IPS-18c (cell line): ENCODE measurements around the gene ACOXL.
"Not testable (repeated sequence)": the region's sequence is repeated elsewhere in the genome, so short reads cannot be mapped to it uniquely, and the experiment has no call there.

Source experiments
- H3K4me3 ChIP-seq: 2 replicates; pipeline ENCODE4 v1.7.0; 2013; ENCODE audit warnings: low read depth, mild to moderate bottlenecking, low read length, moderate library complexity; ENCODE audit not compliant: insufficient read depth
- H3K9me3 ChIP-seq: one replicate; pipeline ENCODE4 v1.6.1; 2013; ENCODE audit warnings: mild to moderate bottlenecking, low read length, moderate library complexity; ENCODE audit not compliant: control insufficient read depth, insufficient read depth

The ACOXL gene

DNA sequence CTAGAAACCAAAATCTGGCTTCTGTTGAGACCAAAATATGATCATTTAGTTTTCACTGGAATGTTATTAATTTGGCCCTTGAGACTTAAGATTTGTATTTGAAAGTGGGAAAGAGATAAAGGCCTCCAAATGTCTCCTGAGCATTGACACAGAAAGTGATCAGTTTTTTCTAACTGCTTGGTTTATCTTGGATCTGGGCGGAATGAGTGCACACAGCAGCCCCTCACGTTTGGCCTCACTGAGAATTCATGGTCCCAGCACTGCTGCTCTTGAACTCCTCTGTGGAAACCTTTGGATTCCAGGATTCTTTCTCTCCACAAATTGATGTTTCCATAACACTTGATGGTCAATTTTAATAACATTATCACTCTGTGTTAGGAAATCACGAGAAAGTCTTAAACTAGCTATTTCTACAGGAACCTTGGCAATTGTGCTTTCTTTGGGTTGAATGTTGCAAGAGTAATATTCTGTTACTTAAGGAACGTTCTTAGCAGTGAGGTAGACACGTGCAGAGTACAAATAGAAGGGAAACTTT is 208.1 kb downstream of the ACOXL start:
- Histone ChIP-seq H3K9me3 (no peaks in the 10 kb centered on the region), H3K4me3 (no peak overlapping the region)

DNA sequence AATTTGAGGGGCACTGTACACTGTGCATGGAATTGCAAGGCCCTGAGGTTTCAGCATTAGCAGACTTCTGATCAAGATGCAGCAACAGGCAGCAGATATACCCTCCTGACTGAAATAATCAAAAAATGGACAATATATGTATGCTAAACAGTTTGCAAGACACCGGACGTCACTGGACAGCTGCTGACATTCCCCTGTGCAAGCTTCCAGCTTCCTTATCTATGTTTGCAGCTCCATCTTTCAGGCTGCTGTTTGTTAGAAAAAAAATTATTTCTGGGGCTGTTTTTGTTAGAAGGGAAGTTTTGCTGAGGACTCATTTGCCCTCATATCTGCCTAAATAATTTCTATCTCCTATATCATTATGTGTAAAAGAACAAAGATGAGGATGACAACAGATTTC is 208.9 kb downstream of the ACOXL start:
- Histone ChIP-seq H3K4me3 (no peak overlapping the region), H3K9me3 (no peaks in the 10 kb centered on the region)

DNA sequence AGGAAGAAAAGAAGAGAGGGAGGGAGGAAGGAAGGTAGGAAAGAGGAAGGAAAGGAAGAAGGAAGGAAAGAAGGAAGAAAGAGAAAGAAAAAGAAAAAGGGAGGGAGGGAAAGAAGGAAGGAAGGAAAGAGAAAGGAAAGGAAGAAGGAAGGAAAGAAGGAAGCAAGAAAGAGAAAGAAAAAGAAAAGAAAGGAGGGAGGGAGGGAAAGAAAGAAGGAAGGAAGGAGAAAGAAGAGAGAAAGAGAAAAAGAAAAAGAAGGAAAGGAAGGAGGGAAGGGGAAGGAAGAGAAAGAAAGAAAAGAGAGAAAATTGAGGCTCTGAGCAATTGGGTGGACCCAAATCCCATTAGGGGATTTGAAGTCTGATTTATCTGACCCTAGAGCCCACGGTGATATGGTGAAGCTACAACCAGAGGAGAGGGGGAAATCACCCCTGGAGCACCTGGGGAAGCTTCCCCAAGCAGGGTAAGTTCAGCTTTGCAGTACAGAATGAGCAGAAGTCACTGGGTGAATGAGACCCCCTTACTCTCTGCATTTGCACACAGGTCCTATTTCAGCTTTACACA is 210.8 kb downstream of the ACOXL start:
- no peak overlapping the region for H3K4me3 ChIP-seq
- no peaks in the 10 kb centered on the region for H3K9me3 ChIP-seq

DNA sequence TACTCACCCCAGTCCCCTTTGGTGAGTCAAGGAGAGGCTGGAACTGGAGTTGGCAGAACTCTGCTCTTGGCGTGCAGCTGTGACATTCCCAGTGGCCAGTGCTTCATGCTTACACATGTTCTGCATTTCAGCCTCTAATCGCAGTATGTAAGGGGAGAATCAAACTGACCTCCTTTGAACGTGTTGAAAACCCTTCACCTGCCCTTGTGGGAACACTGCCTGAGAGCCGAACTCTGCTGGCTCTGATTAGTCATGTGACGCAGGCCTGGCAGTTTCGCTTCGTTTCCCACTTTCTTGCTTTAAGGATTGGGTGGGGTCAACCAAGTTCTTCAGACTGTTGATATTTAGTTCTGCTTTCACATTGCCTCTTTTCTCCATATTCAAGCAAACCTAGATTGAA is 214.5 kb downstream of the ACOXL start:
- H3K9me3 ChIP-seq, result no peaks in the 10 kb centered on the region
- no peak overlapping the region for H3K4me3 ChIP-seq

DNA sequence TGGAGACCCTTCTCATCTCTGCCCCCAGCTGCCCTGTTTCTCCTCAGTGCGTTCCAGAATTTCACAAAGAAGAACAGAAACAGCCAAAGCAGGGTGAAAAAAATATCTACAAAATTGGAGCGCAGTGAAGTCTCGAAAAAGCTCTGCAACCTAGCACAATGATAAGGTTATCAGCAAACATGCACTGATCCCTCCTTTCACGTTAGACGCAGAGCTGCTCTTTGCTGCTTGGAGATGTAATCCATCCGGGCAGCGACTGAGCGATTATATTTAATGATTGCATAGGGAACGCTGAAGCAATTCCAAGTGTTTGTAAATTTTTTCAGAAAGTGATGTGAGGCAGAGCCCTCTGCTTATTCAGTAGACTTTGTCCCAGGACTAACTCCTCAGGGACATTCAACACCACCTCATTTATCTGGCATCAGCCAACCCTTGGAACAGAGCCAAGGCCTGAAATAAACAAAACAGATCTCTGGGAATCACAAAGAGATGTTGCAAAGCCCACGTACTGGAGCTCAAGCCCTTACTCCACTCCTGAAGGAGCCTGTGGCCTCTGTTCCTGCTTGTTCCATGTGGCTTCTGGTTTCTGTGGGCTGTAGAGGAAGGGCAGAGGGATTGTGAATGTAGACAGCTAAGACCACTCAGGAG is 215.8 kb downstream of the ACOXL start:
- no peak overlapping the region for H3K4me3 ChIP-seq

DNA sequence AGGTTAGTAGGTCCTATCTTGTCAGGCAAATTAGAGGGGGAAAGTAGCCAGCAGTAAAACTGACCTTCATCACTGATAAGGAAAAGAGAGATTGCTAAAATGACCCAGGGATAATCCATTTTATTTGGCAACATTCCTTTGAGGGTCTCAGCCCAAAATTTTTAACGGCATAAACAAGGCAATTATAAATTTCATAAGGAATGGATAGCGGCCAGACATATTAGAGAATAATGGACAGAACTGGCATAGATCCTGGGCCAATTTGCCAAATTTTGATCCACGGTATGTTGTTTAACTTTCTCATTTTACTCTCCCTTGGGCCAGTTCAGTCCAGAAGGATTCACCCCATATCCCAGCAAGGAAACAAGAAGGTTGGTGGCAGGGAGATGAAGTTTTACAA is 217.9 kb downstream of the ACOXL start:
- Histone ChIP-seq H3K9me3 (no peaks in the 10 kb centered on the region), H3K4me3 (no peak overlapping the region)

More for the DNA sequence above, 215.8 kb downstream of the ACOXL start:
- no peaks in the 10 kb centered on the region for H3K9me3 ChIP-seq

DNA sequence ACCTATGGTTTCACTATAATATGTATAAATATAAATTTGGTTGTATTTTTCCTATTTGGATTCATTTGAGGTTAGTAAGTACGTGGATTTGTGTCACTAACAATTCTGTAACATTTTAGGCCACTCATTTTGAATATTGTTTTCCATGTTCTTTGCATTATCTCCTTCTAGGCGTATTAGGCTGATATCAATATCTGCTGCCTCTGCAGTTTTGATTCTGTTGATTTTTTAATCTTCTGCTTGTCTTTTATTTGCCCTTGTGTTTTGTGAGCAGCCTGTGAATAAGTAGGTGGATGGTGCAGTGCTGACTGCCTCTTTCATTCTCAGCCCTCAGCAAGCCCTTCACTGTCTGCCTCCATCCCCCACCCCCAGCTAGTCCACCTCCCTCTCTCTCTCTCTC is 222.7 kb downstream of the ACOXL start:
- Histone ChIP-seq H3K9me3 (no peaks in the 10 kb centered on the region), H3K4me3 (no peak overlapping the region)

DNA sequence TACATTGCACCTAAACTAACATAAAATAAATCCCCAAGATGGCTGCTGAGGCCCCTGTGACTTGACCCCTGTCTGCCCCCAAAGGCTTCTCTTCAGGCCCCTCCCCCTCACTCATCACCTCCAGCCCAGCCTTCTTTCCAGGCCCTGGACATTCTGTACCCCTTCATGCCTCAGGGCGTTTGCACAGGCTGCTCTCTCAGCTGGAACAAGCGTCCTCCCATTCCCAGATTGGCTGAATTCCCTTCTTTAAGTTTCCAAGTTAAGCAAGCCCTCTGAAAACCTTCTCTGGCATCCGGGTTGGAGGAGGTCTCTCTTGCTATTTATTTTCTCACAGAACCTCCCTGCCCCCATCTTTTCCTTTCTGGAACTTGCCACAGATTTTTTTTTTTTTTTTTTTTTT is 223.2 kb downstream of the ACOXL start:
- no peak overlapping the region for H3K4me3 ChIP-seq

DNA sequence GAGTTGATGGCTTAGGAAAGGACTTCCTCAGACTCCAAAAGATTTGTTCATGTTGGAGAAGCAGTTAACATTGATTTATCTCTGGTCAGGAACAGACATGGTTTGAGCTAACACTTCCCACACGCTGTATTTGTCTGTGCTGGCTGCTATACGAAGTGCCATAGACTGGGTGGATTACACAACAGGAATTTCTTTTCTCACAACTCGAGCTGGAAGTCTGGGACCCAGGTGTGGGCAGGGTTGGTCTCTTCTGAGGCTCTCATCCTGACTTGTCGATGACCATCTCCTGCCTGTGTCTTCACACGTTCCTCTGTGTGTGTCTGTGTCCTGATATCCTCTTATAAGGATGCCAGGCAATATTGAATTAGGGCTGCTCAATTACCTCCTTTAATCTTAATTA is 224.9 kb downstream of the ACOXL start:
- H3K9me3 ChIP-seq, result no peaks in the 10 kb centered on the region
- no peak overlapping the region for H3K4me3 ChIP-seq

More for the DNA sequence above, 223.2 kb downstream of the ACOXL start:
- H3K9me3 ChIP-seq, result no peaks in the 10 kb centered on the region

DNA sequence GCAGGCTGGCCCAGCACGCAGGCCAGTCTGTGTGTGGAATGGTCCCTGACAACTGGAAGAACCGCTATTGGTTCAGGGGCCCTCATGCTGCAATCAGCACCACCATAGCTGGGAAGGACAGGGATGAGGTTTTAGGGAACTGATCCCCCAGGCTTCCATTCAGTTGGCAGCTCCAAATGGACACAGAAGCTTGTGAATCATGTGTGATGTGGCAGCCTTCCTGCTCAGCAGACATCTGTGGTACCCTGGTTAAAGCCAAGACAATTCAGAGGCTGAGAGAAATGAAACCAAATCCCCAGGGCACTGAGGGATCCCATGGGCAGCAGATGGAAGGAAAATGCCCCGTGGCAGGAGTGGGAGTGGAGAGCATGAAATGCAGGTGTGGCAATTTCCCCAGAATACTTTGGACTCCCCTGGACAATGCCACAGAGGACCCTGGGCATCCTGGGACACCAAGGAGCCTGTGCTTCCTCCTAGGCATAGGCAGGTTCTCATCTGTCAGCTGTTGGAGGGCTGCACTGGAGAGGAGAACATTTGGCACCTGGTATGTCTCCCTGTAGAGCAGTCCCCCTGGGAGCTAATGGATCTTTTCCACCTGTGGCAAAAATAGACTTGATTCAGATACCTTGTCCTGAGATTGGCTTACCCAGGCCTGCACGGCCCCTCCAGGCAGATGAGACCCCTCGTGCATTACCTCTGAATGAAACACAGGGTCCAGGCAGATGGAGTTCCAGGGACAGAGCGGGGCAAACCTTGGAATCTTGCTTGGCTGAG is 226.2 kb downstream of the ACOXL start:
- Histone ChIP-seq H3K4me3 (no peak overlapping the region), H3K9me3 (no peaks in the 10 kb centered on the region)

DNA sequence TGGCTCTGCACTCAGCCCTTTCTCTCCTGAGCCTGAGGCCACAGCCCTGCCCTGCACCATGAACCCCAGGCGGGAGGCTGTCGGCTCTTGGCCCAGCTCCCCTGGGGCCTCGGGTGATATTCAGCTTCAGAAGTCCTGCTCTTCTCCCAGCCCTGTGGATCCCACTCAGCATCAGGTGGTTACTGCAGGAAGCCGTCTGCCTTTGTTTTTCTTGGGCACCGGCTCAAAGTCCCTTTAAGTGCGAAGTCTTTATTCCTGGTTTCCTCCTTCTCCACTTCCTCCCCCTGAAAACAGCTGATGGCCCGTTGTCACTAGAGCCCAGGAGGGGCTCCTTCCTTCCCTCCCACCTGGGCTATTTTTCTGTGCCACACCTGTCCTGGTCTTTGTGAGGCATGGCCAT is 226.8 kb downstream of the ACOXL start:
- Histone ChIP-seq H3K4me3 (no peak overlapping the region), H3K9me3 (no peaks in the 10 kb centered on the region)

DNA sequence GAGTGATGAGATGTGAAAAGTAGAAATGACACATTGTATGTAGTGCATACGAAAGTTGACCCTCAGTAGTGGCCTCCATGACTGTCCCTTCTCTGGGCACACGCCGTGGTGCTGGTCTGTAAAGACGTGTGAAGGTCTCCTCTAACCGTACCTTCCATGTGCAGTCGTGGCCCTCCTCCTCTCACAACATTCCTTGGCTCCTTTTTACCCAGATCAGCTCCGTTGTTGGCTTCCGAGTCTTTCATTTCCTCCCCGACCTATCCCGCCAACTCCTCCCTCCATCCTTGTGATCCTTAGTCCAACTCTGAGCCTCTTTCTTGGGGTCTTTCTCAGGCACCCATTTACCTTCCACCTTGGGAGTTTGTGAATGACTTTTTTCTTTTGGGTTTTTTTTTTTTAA is 227.9 kb downstream of the ACOXL start:
- H3K9me3 ChIP-seq, result no peaks in the 10 kb centered on the region

DNA sequence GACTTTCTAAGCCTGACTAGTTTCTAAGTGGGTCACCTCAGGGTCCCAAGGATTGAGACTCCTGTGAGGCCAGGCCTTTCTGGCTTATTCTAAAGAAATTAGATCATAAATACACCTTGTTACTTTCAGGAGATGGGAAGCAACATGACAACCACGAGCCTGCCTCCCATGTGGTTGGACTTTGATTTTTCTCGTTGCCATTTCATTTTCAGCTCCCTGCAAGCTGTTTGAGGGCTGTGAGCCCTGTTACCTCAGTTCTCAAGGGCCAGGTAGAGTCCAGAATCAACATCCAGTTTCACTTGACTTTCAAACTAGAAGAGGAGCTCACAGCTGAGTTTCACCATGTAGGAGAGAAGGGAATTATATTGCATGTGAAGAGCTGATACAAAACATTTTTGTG is 228.6 kb downstream of the ACOXL start:
- H3K9me3 ChIP-seq, result no peaks in the 10 kb centered on the region
- no peak overlapping the region for H3K4me3 ChIP-seq

More for the DNA sequence above, 227.9 kb downstream of the ACOXL start:
- no peak overlapping the region for H3K4me3 ChIP-seq

DNA sequence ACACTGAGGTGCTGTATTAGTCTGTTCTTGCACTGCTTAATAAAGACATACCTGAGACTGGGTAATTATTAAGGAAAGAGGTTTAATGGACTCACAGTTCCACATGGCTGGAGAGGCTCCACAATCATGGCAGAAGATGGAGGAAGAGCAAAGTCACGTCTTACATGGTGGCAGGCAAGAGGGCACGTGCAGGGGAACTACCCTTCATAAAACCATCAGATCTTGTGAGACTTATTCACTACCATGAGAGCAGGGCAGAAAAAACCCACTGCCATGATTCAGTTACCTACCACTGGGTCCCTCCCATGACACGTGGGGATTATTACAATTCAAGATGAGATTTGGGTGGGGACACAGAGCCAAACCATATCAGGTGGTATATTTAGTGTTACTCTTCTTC is 229.3 kb downstream of the ACOXL start:
- H3K4me3 ChIP-seq, H3K9me3 ChIP-seq: not testable (repeated sequence)

DNA sequence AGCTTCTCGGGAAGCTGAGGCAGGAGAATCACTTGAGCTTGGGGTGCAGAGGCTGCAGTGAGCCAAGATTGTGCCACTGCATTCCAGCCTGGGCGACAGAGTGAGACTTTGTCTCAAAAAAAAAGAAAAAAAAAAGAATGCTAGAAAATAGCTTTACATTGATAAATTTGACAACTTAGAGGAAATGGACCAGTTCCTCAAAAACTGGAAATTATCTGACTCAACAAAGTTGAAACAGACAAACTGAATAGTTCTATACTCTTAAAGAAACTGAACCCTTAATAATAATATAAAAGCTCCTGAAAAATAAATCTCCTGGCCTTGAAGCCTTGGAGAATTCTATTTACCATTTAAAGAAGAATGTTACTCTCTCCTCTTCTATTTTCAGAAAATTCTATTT is 237.3 kb downstream of the ACOXL start:
- no peak overlapping the region for H3K4me3 ChIP-seq
- H3K9me3 ChIP-seq, result no peaks in the 10 kb centered on the region

DNA sequence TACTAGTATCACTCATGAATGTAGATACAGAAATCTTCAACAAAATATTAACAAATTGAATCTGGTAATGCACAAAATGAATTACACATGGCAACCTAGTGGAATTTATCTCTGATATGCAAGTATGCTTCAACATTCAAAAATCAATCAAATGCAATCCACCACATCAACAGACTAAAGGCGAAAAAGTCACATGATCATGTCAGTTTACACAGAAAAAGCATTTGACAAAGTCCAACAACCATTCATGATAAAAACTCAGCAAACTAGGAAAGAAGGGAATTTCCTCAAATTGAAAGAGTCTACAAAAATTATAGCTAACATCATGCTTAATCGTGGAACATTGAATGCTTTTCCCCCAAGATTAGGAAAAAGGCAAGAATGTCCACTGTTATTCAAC is 237.8 kb downstream of the ACOXL start:
- no peaks in the 10 kb centered on the region for H3K9me3 ChIP-seq
- H3K4me3 ChIP-seq, result no peak overlapping the region

DNA sequence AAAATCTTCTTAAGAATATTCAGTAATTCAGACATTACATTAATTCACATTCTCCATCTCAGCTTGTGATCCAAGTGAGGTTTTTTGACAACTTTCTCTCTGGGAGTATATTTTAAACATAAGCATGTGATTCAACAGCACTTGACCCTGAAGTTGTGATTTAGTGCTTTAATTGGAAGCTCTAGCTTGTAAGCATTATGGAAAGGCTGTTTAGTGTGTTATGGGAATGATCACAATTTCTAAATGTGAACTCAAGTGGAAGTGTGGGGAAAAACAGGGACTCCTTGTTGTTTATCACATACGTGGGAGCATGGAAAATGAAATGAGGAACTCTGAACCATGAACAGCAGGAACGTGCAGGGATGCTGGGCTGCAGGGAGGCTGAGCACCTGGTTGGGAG is 239.4 kb downstream of the ACOXL start:
- H3K4me3 ChIP-seq, result no peak overlapping the region

DNA sequence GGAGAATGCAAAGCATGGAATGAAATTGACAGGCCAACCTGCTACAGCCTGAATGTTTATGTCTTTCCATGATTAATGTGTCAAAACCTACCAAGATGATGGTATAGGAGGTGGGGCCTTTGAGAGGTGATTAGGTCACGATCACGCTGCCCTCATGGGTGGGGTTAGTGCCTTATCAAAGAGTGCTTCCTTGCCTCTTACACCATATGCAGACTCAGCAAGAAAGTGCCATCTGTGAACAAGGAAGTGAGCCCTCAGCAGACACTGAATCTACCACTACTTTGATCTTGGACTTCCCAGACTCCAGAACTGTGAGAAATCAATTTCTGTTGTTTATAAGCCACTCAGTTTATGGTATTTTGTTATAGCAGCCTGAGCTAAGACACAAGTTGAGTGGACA is 240.9 kb downstream of the ACOXL start:
- no peaks in the 10 kb centered on the region for H3K9me3 ChIP-seq

More for the DNA sequence above, 239.4 kb downstream of the ACOXL start:
- no peaks in the 10 kb centered on the region for H3K9me3 ChIP-seq

More for the DNA sequence above, 240.9 kb downstream of the ACOXL start:
- H3K4me3 ChIP-seq, result no peak overlapping the region
